Measurements from ENCODE around the gene GNLY.
A peak's percentile ranks its signal among the peaks of the same experiment; 100 is the strongest.
"Not testable (repeated sequence)": the region's sequence is repeated elsewhere in the genome, so short reads cannot be mapped to it uniquely, and the experiment has no call there.

Gene GNLY

GRCh38 chr2:85665264-85665937, 28.8 kb upstream of the GNLY start:
- no peak for DNase-seq

DNA sequence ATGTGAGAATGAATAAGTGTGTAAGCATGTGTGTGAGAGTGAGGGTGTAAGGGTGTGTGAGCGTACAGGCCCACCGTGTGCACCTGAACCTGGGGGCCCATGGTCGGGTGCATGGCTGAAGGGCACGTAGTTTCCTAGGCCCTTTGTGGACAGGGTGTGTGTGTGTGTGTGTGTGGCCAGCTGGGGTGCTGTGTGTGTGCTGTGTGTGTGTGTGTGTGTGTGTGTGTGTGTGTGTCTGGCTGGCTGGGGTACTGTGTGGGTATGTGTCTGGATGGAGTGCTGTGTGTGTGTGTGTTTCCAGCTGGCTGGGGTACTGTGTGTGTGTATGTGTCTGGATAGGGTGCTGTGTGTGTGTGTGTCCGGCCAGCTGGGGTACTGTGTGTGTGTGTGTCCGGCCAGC, 28.1 kb upstream of the GNLY start:
- DNase-seq, result no peak

DNA sequence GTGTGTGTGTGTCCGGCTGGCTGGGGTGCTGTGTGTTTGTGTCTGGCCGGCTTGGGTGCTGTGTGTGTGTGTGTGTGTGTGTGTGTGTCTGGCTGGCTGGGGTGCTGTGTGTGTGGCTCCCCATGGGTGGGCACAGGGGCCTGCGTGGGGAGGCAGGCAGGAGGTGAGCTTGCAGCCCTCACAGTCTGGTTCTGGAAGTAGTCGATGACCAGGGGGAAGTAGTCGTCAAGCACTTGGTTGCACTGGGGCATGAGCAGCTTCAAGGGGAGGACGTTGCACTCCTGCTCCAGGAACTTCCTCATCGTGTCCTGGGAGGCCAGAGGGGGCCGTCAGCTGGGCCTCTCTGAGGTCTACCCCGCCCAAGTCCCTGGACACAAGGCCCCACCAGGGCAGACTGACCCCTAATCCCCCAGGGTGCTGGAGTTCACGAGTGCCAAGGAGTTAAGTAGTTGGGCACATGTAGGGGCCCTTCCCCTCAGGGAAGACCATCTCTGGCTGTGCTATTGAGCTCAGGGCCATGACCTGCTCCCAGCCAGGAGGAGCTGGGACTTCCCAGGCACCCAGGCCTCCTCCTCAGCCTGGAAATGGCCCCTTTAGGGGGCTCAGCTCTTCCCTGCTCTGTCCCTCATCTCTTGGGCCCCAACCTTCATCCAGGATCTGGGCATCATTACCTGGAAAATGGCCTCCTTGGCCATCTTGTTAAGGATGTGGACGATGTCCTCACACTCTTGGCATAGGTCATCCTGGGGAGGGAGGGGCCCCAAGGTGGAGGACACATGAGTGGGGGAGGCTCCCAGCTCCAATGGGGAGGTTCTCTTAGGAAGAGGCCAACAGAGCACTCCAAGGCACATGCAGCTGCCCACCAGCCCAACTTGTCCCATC, 27.5 kb upstream of the GNLY start:
- DNase-seq, result no peak

DNA sequence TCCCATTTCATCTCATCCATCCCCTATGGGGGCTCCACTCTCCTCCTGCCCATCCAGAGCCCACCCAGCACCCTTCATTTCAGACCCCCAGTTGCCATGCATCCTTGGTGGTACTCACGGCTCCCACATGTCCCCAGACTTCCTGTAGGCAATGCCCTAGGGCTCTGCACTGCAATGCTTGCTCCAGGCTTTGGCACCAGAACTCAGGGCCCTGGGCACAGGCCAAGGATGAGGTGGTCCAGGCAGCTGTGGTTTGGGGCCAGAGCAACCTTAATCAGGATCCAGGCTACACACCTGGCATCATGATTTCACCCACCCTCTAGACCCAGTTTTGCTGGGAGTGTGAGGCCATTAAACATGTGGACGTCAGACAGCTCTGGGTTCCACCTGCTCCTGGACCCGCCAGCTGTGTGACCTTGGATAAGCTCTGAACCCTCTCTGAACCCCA, 26.6 kb upstream of the GNLY start:
- no peak for DNase-seq

- peak; percentile 74 for DNase-seq
These were observed 25.9 kb upstream of the GNLY start, which contains the start of gene SFTPB for GRCh38 chr2:85668009-85668856. SFTPB (minus strand) TSS chr2:85668199; CDS start chr2:85668183, 16 bp downstream.

DNA sequence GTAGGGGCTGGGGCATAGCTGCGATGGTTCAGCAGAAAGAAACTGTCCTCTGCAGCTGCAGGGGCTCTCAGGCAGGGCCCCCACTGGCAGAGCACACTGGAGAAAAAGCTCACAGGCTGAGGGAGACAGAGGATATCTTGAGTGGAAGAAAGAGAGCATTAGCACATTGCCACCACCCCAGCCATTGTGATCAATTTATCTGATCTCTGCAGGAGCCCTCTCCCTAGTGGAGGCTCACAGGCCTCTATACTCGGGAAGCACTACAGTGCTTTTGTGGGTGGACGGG, 25.4 kb upstream of the GNLY start:
- no peak for DNase-seq

- no peak for DNase-seq
These were observed 24.6 kb upstream of the GNLY start for GRCh38 chr2:85669549-85669948.

DNA sequence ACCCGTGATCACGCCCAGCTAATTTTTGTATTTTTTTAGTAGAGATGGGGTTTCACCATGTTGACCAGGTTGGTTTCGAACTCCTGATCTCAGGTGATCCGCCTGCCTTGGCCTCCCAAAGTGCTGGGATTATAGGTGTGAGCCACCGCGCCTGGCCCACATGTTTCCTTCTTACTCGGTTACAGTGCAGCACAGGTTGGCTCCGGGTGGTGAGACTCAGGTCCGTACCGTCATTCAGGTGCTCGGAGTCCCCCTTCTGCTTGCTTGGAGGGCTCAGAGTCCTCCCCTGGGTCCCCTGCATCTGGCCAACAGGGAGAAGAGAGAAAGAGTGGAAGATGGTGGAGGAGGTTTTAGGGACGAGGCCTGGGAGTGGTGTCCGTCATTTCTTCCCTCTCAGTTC, 23.7 kb upstream of the GNLY start:
- not testable (repeated sequence) for DNase-seq

DNA sequence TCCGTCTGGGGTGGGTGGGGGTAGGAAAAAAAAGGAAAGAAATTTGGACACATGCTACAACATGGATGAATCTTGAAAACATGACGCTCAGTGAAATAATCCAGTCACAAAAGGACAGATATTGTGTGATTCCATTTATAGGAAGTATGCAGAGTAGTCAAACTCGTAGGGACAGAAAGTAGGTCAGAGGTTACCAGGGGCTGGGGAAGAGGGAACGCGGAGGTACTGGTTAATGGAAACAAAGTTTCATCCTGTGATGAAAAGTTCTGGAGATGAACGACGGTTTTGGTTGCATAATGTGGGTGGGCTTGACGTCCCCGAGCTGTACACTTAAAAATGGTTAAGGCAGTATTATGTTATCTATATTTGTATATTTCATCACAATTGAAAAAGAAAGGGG, 21.7 kb upstream of the GNLY start:
- no peak for DNase-seq

DNA sequence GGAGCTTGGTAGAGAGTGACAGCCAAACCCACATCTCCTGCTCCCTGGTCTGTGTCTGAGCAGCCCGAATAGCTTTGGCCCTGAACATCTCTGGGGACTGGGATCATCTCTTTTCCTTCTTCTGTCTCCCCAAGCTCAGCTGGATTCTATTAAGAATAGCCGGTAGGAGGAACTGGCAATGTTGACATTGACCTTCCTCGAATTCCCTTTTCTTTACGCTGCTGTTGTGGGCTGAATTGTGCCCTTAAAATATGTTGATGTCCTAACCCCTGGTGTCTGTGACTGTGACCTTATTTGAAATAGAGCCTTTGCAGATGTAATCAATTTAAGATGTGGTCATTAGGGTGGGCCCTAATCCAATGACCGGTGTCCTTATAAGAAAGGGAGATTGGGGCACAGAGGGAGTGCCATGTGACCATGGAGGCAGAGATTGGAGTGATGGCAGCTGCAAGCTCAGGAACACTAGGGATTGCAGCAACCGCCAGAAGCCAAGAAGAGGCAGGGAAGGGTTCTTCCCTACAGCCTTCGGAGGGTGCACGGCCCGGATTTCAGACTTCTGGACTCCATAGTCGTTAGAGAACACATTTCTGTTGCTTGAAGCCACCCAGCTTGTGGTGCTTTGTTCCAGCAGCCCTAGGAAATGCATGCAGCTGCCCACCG, 20.3 kb upstream of the GNLY start:
- no peak for DNase-seq

DNA sequence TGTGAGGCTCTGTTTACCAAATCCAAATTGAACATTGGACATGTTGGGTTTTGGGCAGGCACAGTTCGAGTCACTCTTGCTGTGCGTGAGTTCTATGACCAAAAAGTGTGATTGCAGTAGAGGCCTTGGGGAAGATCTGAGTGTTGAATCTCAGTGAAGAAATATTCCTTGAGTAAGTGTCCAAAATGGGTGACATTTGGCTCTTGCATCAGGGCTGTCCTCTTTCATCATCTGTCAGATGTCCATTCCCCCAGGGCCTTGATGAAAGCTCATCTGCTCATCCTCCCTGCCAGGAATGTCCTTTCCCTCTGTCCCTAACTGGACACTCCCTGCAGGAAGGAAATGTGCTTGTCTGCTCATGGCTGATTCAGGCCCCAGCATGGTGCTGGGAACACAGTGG, 19.7 kb upstream of the GNLY start:
- no peak for DNase-seq

GRCh38 chr2:85675427-85675826, 18.7 kb upstream of the GNLY start:
- no peak for DNase-seq

GRCh38 chr2:85675866-85676548, 18.2 kb upstream of the GNLY start:
- DNase-seq, result no peak

DNA sequence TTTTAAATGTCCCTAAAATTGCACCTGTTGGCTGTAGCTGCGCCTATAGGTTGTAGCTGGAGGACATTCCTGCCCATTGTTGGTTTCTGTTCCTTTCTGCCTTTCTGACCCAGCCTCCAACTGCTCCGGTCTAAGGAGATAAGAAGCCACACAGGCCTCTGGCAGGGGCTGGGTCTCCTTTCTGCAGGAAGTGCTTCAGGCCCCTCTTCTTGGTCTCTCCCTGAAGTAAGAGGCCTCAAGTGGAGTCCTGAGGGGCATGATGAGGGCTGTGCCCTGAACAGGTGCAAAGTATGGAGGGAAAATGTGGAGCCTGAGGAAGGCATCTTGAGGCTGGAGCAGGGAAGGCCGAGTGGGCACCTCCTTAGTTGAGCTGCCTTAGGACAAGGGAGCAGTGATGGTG, 15.8 kb upstream of the GNLY start:
- no peak for DNase-seq

GRCh38 chr2:85678794-85679672, 15.1 kb upstream of the GNLY start:
- DNase-seq, result peak; percentile 84

GRCh38 chr2:85680707-85681371, 13.3 kb upstream of the GNLY start:
- peak; percentile 24 for DNase-seq

DNA sequence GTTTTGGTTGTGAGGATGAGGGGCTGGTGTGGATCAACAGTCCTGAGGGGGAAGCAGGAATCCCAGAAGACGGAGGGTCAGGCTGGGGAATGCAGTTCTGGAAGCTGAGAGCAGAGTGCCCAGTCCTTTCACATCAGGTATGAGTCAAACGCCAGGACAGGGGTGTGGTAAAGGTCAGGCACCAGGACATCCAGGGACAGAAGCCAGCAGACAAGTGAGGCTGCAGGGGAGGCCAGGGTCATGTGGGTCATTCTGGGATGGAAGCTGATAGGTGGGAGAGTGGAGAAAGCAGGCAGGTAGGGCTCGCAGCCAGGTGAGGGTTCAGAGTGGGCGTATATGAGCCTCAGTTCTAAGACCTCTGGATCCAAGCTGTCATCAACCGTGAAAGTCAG, 12.8 kb upstream of the GNLY start:
- no peak for DNase-seq

DNA sequence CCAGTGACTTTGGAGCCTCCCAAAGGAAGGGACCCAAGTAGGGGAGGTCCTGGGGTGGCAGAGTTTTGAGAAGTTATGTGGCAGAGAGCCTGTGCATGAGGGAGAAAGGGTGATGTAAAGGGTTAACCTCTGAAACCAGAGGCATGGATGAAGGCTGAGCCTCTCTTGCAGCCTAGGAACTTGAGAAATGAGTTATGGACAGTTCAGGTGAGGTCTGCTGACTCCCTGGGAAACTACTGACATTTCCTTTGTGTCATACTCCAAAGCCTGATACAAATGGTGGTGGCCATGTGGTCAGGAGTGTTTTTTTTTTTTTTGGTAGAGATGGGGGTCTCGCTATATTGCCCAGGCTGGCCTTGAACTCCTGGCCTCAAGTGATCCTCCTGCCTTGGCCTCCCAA, 12.4 kb upstream of the GNLY start:
- no peak for DNase-seq

GRCh38 chr2:85682378-85682777, 11.8 kb upstream of the GNLY start:
- DNase-seq, result no peak

DNA sequence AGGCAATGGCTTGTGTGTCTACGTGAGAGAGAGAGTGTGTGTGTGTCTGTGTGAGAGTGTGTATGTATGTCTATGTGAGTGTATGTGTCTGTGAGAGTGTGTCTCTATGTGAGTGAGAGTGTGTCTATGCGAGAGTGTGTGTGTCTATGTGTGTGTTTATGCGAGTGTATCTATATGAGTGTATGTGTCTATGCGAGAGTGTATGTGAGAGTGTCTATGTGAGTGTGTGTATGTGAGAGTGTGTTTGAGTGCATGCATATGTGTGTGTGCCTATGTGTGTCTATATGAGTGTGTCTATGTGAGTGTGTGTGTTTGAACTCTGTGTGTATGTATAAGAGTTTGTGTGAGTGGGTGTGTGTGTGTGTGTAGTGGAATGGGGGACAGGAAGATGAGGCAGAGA, 9.8 kb upstream of the GNLY start:
- DNase-seq, result no peak

DNA sequence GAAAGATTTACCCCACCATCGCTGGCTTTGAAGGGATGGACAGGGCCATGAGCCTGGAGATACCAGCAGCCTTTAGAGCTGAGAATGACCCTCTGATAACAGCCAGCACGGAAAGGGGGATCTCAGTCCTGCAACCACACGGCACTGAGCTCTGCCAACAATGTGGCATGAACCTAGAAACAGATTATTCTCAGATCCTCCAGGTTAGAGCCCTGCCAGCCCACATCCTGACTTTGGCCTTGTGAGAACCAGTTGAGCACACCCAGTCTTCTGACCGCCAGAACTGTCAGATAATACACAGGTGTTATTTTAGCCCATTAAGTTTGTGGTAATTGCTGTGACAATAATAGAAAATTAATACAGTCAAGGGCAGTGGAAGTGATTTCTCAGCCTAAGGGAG, 9.4 kb upstream of the GNLY start:
- DNase-seq, result no peak

All from NCI-H345 (cell line).